Right cardiac atrium (tissue), 5 donors: ENCODE data around the gene ORC6. TPM values are rescaled to one million over a fixed set of nuclear protein-coding genes. Genes with fewer than 3 reads are reported as not detected.
A peak's percentile ranks its signal among the peaks of the same experiment; 100 is the strongest.

Experiments
- ATAC-seq, 2 donors: fragments of 200-7000 bp; cut with Tn5 transposase; one replicate each; pipeline versions ENCODE4 v1.8.0 to v1.9.1; 2020; ENCODE audit warnings: moderate library complexity in 2 of 2, mild to moderate bottlenecking in 1 of 2
- DNase-seq, 3 donors: peaks; one replicate each; pipeline ENCODE4 v3.0.0-alpha.2; 2020
- H3K27ac ChIP-seq: one replicate; pipeline ENCODE4 v1.5.1; 2013; ENCODE audit warnings: mild to moderate bottlenecking, low read length, control low read depth, moderate library complexity
- H3K27me3 ChIP-seq: one replicate; pipeline ENCODE4 v1.6.1; 2013; ENCODE audit not compliant: control insufficient read depth, insufficient read depth
- H3K4me1 ChIP-seq: one replicate; pipeline ENCODE4 v1.6.1; 2013; ENCODE audit warnings: low read length; ENCODE audit not compliant: control insufficient read depth, insufficient read depth
- H3K4me3 ChIP-seq: one replicate; pipeline ENCODE4 v1.5.1; 2013; ENCODE audit warnings: low read length, control low read depth
- H3K9me3 ChIP-seq: one replicate; pipeline ENCODE4 v1.6.1; 2013; ENCODE audit warnings: low read length; ENCODE audit not compliant: control insufficient read depth
- WGBS: extraction: QIAGEN DNeasy Blood & Tissue Kit; methylation state at CpG from one replicate; pipeline ENCODE4 v1.1.7; 2013; 5-methylcytosine and 5-hydroxymethylcytosine counted together
- intact Hi-C, 4 donors: fragments of 100-400 bp; cut with DNase I; formaldehyde crosslinking; loops; one replicate each; pipeline versions ENCODE4 v1.11.0 to v1.14.0; 2022 to 2023
- polyA plus RNA-seq: library from polyadenylated mRNA; stranded (reverse); fragments of 200-250 nt; gene quantifications from one replicate; pipeline ENCODE4 v1.2.3, GENCODE V29; 2013
- total RNA-seq, 4 donors: library from RNA; stranded (reverse); fragmentation: NEBNext Ultra II Directional; extraction: Animal tissue kit (Norgen Biotek cat#: 25700); gene quantifications; one replicate each; pipeline ENCODE4 v1.2.1, GENCODE V29; 2021
- donor health status: healthy with polysubstance abuse.
- donor health status: DM: no; HTN: yes; CAD: no.
- donor health status: DM: no; HTN: no; CAD: no.
- donor health status: DM: no; HTN: yes; CAD: no; lungs with severe emphysema.
- donor health status: DM: yes; HTN: yes; CAD: no.

Gene ORC6
- total and polyA plus RNA-seq, 5 donors = 2.5 to 7.2 (median 3.1) TPM

GRCh38 chr16:46733319-46733830, 43.9 kb downstream of the ORC6 start:
- no peaks in the 10 kb centered on the region for H3K27me3 ChIP-seq
- no peaks in the 10 kb centered on the region for H3K4me1 ChIP-seq
- intact Hi-C loops = no loop called here
- H3K4me3 ChIP-seq = no peak overlapping the region
- DNase-seq = no peak
- H3K9me3 ChIP-seq = no peaks in the 10 kb centered on the region
- WGBS = 78% methylated on average over 9 of the region's 9 CpGs
- H3K27ac ChIP-seq = peak overlapping the region; percentile 25
- ATAC-seq = no peak

- H3K4me3 ChIP-seq = no peak overlapping the region
- peak overlapping the region; percentile 14 for H3K27ac ChIP-seq
- no peaks in the 10 kb centered on the region for H3K9me3 ChIP-seq
- no peak for DNase-seq
- intact Hi-C loops = no loop called here
- peak in 1 of 2 donors; percentile 2 for ATAC-seq
- WGBS = 47% methylated on average over 12 of the region's 12 CpGs
- no peaks in the 10 kb centered on the region for H3K4me1 ChIP-seq
- no peaks in the 10 kb centered on the region for H3K27me3 ChIP-seq
These were observed 47.2 kb downstream of the ORC6 start for GRCh38 chr16:46736695-46737094.

- H3K27me3 ChIP-seq = no peaks in the 10 kb centered on the region
- DNase-seq (peak in 1 of 3 donors; percentile 41), ATAC-seq (no peak)
- 75% methylated on average over 14 of the region's 14 CpGs for WGBS
- intact Hi-C loops = no loop called here
- no peaks in the 10 kb centered on the region for H3K9me3 ChIP-seq
- no peaks in the 10 kb centered on the region for H3K4me1 ChIP-seq
- peak overlapping the region; percentile 25 for H3K27ac ChIP-seq
- no peak overlapping the region for H3K4me3 ChIP-seq
These were observed 48.3 kb downstream of the ORC6 start for GRCh38 chr16:46737621-46738214.

- H3K4me1 ChIP-seq = peaks cover 2% of the 10 kb centered on the region
- DNase-seq (no peak), ATAC-seq (no peak)
- H3K27ac ChIP-seq = peak overlapping the region; percentile 42
- no peaks in the 10 kb centered on the region for H3K9me3 ChIP-seq
- WGBS = 31% methylated on average over 2 of the region's 2 CpGs
- no peaks in the 10 kb centered on the region for H3K27me3 ChIP-seq
- H3K4me3 ChIP-seq = no peak overlapping the region
- intact Hi-C loops = no loop called here
These were observed 50.5 kb downstream of the ORC6 start for GRCh38 chr16:46739934-46740333.

- H3K27me3 ChIP-seq = no peaks in the 10 kb centered on the region
- intact Hi-C loops = no loop called here
- no peaks in the 10 kb centered on the region for H3K9me3 ChIP-seq
- 8% methylated on average over 10 of the region's 10 CpGs for WGBS
- H3K4me3 ChIP-seq = peak overlapping the region; percentile 9
- H3K4me1 ChIP-seq = peaks cover 2% of the 10 kb centered on the region
- DNase-seq (peak; percentile 36 to 77 (median 73)), ATAC-seq (peak; percentile 6 to 7)
- peak overlapping the region; percentile 86 for H3K27ac ChIP-seq
These were observed 53.8 kb downstream of the ORC6 start for GRCh38 chr16:46743232-46743719.

- intact Hi-C loops = no loop called here
- H3K27ac ChIP-seq = peak overlapping the region; percentile 62
- peak overlapping the region; percentile 43 for H3K4me3 ChIP-seq
- ATAC-seq (no peak), DNase-seq (no peak)
- no peaks in the 10 kb centered on the region for H3K27me3 ChIP-seq
- H3K4me1 ChIP-seq = peaks cover 2% of the 10 kb centered on the region
- 56% methylated on average over 7 of the region's 7 CpGs for WGBS
- no peaks in the 10 kb centered on the region for H3K9me3 ChIP-seq
These were observed 56.2 kb downstream of the ORC6 start for GRCh38 chr16:46745617-46746016.

- DNase-seq (peak; percentile 66 to 88 (median 82)), ATAC-seq (peak; percentile 75 to 76)
- Histone ChIP-seq H3K27me3 (no peaks in the 10 kb centered on the region), H3K4me3 (peak overlapping the region; percentile 43), H3K4me1 (peaks cover 3% of the 10 kb centered on the region), H3K27ac (peak overlapping the region; percentile 94), H3K9me3 (no peaks in the 10 kb centered on the region)
- WGBS = 63% methylated on average over 15 of the region's 15 CpGs
- intact Hi-C loops = no loop called here
These were observed 57.6 kb downstream of the ORC6 start for GRCh38 chr16:46746821-46747776.

Other genes with a start within 250 kb of the ORC6 start
- gene SHCBP1, start 68.3 kb upstream of the ORC6 start, total RNA-seq = 1 to 10 TPM in 3 of 4 donors, under 1 TPM in 1; 0.96 to 2.0 (median 1.2) TPM
- 0.27 TPM for gene SHCBP1, start 68.3 kb upstream of the ORC6 start, polyA plus RNA-seq
- 10 to 100 TPM; 77.5 to 94.2 (median 84.9) TPM for gene VPS35, start 481 bp upstream of the ORC6 start, total RNA-seq
- 26.7 TPM for gene VPS35, start 481 bp upstream of the ORC6 start, polyA plus RNA-seq
- gene MYLK3, start 58.7 kb downstream of the ORC6 start, total RNA-seq = 100 to 1,000 TPM; 285 to 543 (median 321) TPM
- gene MYLK3, start 58.7 kb downstream of the ORC6 start, polyA plus RNA-seq = 143 TPM
- 10 to 100 TPM; 12.0 to 16.7 (median 14.7) TPM for gene C16orf87, start 141.5 kb downstream of the ORC6 start, total RNA-seq
- 7.5 TPM for gene C16orf87, start 141.5 kb downstream of the ORC6 start, polyA plus RNA-seq
- gene GPT2, start 194.7 kb downstream of the ORC6 start, total RNA-seq = 1 to 10 TPM; 4.0 to 5.8 (median 4.6) TPM
- gene GPT2, start 194.7 kb downstream of the ORC6 start, polyA plus RNA-seq = 6.8 TPM